ENCODE measurements around the gene PKLR.

The PKLR gene

GRCh38 chr1:155272466-155273342 lies 28.5 kb downstream of the PKLR start:
- TF ChIP-seq CTCF (IDR thresholded peaks at IDR 0.05; ENCODE audit: extremely low read depth, missing control alignments): no peak
- no peak for DNase-seq (ENCODE audit: low spot score)

DNA sequence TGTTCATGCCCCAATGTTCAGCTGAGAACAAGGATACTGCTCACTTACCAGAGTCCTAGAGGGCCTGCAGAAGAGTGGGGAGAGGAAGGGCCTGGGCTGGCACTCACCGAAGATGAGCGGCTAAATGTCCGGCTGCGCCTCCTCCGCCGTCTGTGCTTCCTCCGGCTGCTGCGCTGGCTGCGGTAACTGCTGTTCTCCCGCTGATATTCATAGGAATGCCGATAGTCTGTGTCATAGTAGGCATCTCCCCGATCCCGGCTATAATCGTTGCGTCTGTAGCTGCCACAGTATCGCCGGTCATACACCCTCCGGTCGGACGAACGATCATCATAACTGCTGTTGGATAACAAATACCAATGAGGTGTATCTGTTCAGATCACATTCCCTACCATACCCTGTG lies 31.9 kb downstream of the PKLR start:
- no peak for TF ChIP-seq CTCF (IDR thresholded peaks at IDR 0.05; ENCODE audit: extremely low read depth, missing control alignments)
- no peak for DNase-seq (ENCODE audit: low spot score)

DNA sequence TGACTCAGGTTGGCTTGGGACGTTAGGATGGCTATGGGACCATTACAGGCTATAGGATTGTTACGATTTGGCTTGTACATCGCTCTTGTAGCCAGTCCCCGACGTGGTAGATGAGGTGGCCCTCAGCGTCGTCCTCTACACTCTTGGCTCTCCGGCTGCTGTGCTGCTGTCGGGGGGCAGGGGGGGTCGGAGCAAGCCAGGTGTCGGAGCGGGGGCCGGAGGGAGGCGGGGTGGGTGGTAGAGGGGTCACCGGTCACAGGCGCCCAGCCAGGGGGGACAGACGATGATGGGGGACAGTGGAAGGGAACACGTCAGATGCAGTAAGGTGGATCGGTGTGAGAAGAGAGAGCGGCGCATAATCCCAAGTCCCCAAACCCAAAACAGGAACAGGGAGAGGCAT lies 32.6 kb downstream of the PKLR start:
- TF ChIP-seq CTCF (IDR thresholded peaks at IDR 0.05; ENCODE audit: extremely low read depth, missing control alignments): no peak
- no peak for DNase-seq (ENCODE audit: low spot score)

DNA sequence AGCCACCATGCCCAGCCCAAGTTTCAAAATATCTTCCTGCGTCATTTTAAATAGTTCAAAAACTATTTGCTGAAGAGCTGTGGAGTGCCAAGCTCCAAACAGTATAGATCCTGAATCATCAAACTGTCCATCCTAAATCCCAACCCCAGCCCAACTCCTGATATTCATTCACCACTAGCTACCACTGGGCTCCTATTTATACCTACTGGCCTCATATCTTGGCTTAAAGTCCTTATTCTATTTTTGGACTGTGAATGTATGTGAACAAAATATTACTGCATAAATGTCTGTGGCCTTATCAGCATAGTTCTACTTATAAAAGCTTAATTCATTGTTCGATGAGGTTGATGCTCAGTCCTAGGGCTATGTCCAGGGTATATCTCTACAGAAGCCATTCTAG lies 33.9 kb downstream of the PKLR start:
- no peak for DNase-seq (ENCODE audit: low spot score)
- TF ChIP-seq CTCF (IDR thresholded peaks at IDR 0.05; ENCODE audit: extremely low read depth, missing control alignments): no peak

GRCh38 chr1:155266553-155266952 lies 34.7 kb downstream of the PKLR start:
- no peak for DNase-seq (ENCODE audit: low spot score)
- TF ChIP-seq CTCF (IDR thresholded peaks at IDR 0.05; ENCODE audit: extremely low read depth, missing control alignments): no peak

DNA sequence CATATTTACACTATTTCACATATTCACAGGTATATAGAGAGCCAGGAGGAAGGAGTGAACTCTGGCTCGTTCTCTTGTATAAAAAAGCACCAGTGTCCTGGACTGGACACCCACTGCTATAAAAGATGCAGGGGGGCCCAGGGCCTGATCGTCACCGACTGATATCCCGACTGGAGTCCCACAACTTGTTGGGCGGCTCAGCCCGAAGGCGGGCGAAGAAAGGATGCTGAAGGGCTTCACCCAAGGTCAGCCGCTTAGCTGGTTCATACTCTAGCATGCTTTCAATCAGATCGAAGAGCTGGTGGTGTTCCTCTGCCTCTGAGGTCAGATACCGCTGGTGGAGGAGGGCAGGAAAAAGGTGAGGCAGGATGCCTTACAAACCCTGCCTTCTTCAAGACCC lies 38.2 kb downstream of the PKLR start:
- no peak for TF ChIP-seq CTCF (IDR thresholded peaks at IDR 0.05; ENCODE audit: extremely low read depth, missing control alignments)
- DNase-seq (ENCODE audit: low spot score): no peak

- no peak for TF ChIP-seq CTCF (IDR thresholded peaks at IDR 0.05; ENCODE audit: extremely low read depth, missing control alignments)
- peak; percentile 97 for DNase-seq (ENCODE audit: low spot score)
Observed at GRCh38 chr1:155261852-155262673, 39.2 kb downstream of the PKLR start, which contains the start of gene SCAMP3. Gene SCAMP3, minus strand, starts transcription at chr1:155262360. Its CDS starts 209 bp downstream, at chr1:155262151.
